GM19099 (cell line): ENCODE data around the gene DNAI2.

Source experiments
- POLR2A ChIP-seq: IDR thresholded peaks from 3 replicates; pipeline ENCODE4 v1.6.1; 2011; ENCODE audit warnings: low read depth; ENCODE audit not compliant: insufficient read length; ENCODE audit errors: extremely low read depth

DNAI2 gene

GRCh38 chr17:74259667-74260524, 14.1 kb upstream of the DNAI2 start:
- TF ChIP-seq POLR2A = no peak

- no peak for TF ChIP-seq POLR2A
Measured at GRCh38 chr17:74260525-74260850, 13.5 kb upstream of the DNAI2 start.

- no peak for TF ChIP-seq POLR2A
Measured at GRCh38 chr17:74262601-74263000, 11.4 kb upstream of the DNAI2 start.

GRCh38 chr17:74267579-74267978, 6.5 kb upstream of the DNAI2 start:
- TF ChIP-seq POLR2A = no peak

- no peak for TF ChIP-seq POLR2A
Measured at GRCh38 chr17:74267987-74268499, 6.0 kb upstream of the DNAI2 start.

GRCh38 chr17:74268558-74268957, 5.5 kb upstream of the DNAI2 start:
- no peak for TF ChIP-seq POLR2A

- no peak for TF ChIP-seq POLR2A
Measured at GRCh38 chr17:74270333-74270732, 3.7 kb upstream of the DNAI2 start.

GRCh38 chr17:74271281-74271680, 2.8 kb upstream of the DNAI2 start:
- no peak for TF ChIP-seq POLR2A

GRCh38 chr17:74271901-74272561, 2.0 kb upstream of the DNAI2 start:
- TF ChIP-seq POLR2A = no peak

- no peak for TF ChIP-seq POLR2A
Measured at GRCh38 chr17:74272731-74273201, 1.3 kb upstream of the DNAI2 start.

- TF ChIP-seq POLR2A = no peak
Measured at GRCh38 chr17:74274709-74275340, 791 bp downstream of the DNAI2 start.

GRCh38 chr17:74276051-74276476, 2.0 kb downstream of the DNAI2 start:
- TF ChIP-seq POLR2A = no peak

- TF ChIP-seq POLR2A = no peak
Measured at GRCh38 chr17:74276541-74277009, 2.5 kb downstream of the DNAI2 start.

- TF ChIP-seq POLR2A = no peak
Measured at GRCh38 chr17:74277935-74278334, 3.9 kb downstream of the DNAI2 start.

GRCh38 chr17:74280093-74280513, 6.1 kb downstream of the DNAI2 start:
- no peak for TF ChIP-seq POLR2A
